Measurements from ENCODE around the gene STXBP4.

STXBP4 gene

GRCh38 chr17:54980375-54980774 is 11.8 kb downstream of the STXBP4 start:
- H3K79me2 ChIP-seq (ENCODE audit: control insufficient read depth, insufficient read depth, low read length): peaks cover 2% of the 10 kb centered on the region
- no peak overlapping the region for H2BK15ac ChIP-seq (replicated peaks; ENCODE audit: low read depth)
- H3K27ac ChIP-seq (ENCODE audit: low read depth, low read length): no peak overlapping the region
- no CpG with 5 or more reads among the region's 3 CpGs for WGBS (ENCODE audit: extremely low coverage, insufficient coverage, low lambda C conversion rate)
- H2BK120ac ChIP-seq (ENCODE audit: low read depth, low read length): no peak overlapping the region
- no peak overlapping the region for H3K4me2 ChIP-seq (ENCODE audit: low read length)
- no peaks in the 10 kb centered on the region for H3K27me3 ChIP-seq (ENCODE audit: insufficient read depth, low read length, poor library complexity)
- H3K79me1 ChIP-seq (ENCODE audit: low read length): peaks cover 2% of the 10 kb centered on the region
- no peaks in the 10 kb centered on the region for H3K4me1 ChIP-seq (ENCODE audit: control insufficient read depth, low read depth, low read length)
- no peak overlapping the region for H4K8ac ChIP-seq (ENCODE audit: low read depth, low read length)
- H3K4ac ChIP-seq (ENCODE audit: low read depth, low read length): no peak overlapping the region
- H3K4me3 ChIP-seq (ENCODE audit: low read length): no peak overlapping the region
- no peak overlapping the region for H4K5ac ChIP-seq (ENCODE audit: low read length)
- H3K23ac ChIP-seq (ENCODE audit: low read length): no peak overlapping the region
- H2BK5ac ChIP-seq (ENCODE audit: low read length): no peak overlapping the region
- H3K9ac ChIP-seq (ENCODE audit: low read length): no peak overlapping the region
- no peak overlapping the region for H3K18ac ChIP-seq (ENCODE audit: low read length)
- no peak overlapping the region for H2AK5ac ChIP-seq (ENCODE audit: low read length)
- H3K36me3 ChIP-seq (ENCODE audit: control insufficient read depth, insufficient read depth, low read length): no peaks in the 10 kb centered on the region
- no peak overlapping the region for H3K56ac ChIP-seq (ENCODE audit: low read length)
- no peak for DNase-seq

- Histone ChIP-seq H3K27me3 (ENCODE audit: insufficient read depth, low read length, poor library complexity) (no peaks in the 10 kb centered on the region), H2BK5ac (ENCODE audit: low read length) (no peak overlapping the region), H2AK5ac (ENCODE audit: low read length) (no peak overlapping the region), H3K27ac (ENCODE audit: low read depth, low read length) (no peak overlapping the region), H3K18ac (ENCODE audit: low read length) (no peak overlapping the region), H4K5ac (ENCODE audit: low read length) (no peak overlapping the region), H3K79me2 (ENCODE audit: control insufficient read depth, insufficient read depth, low read length) (no peaks in the 10 kb centered on the region), H3K4me2 (ENCODE audit: low read length) (no peak overlapping the region), H3K9ac (ENCODE audit: low read length) (no peak overlapping the region), H3K4ac (ENCODE audit: low read depth, low read length) (no peak overlapping the region), H3K79me1 (ENCODE audit: low read length) (no peaks in the 10 kb centered on the region), H2BK15ac (replicated peaks; ENCODE audit: low read depth) (no peak overlapping the region), H3K4me1 (ENCODE audit: control insufficient read depth, low read depth, low read length) (no peaks in the 10 kb centered on the region), H4K8ac (ENCODE audit: low read depth, low read length) (no peak overlapping the region), H3K23ac (ENCODE audit: low read length) (no peak overlapping the region), H3K36me3 (ENCODE audit: control insufficient read depth, insufficient read depth, low read length) (no peaks in the 10 kb centered on the region), H2BK120ac (ENCODE audit: low read depth, low read length) (no peak overlapping the region), H3K56ac (ENCODE audit: low read length) (no peak overlapping the region), H3K4me3 (ENCODE audit: low read length) (no peak overlapping the region)
- no peak for DNase-seq
Measured at GRCh38 chr17:54982399-54982798, 13.8 kb downstream of the STXBP4 start.

DNA sequence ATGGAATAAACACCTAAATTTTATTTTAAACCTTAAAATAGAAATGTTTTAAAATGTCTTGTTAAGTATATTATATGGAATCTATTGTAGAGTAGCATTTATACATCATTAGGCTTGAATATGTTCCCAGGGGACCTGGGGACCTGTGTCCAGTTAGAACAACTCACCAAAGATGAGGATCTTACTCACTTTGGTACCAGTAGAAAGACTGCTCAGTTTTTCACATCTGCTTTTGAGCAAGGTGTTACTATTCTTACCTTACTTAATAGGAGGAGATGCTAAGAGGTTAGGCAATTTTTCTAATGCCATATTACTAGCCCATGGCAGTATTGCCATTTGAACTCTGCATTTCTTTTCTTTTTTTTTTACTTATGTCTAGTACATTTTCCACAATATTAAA is 14.7 kb downstream of the STXBP4 start:
- Histone ChIP-seq H2BK120ac (ENCODE audit: low read depth, low read length) (no peak overlapping the region), H4K8ac (ENCODE audit: low read depth, low read length) (no peak overlapping the region), H2BK15ac (replicated peaks; ENCODE audit: low read depth) (no peak overlapping the region), H3K79me2 (ENCODE audit: control insufficient read depth, insufficient read depth, low read length) (no peaks in the 10 kb centered on the region), H3K4me3 (ENCODE audit: low read length) (no peak overlapping the region), H3K4me2 (ENCODE audit: low read length) (no peak overlapping the region), H3K23ac (ENCODE audit: low read length) (no peak overlapping the region), H3K4ac (ENCODE audit: low read depth, low read length) (no peak overlapping the region), H3K36me3 (ENCODE audit: control insufficient read depth, insufficient read depth, low read length) (no peaks in the 10 kb centered on the region), H3K27ac (ENCODE audit: low read depth, low read length) (no peak overlapping the region), H3K56ac (ENCODE audit: low read length) (no peak overlapping the region), H3K27me3 (ENCODE audit: insufficient read depth, low read length, poor library complexity) (no peaks in the 10 kb centered on the region), H3K79me1 (ENCODE audit: low read length) (no peaks in the 10 kb centered on the region), H3K9ac (ENCODE audit: low read length) (no peak overlapping the region), H2BK5ac (ENCODE audit: low read length) (no peak overlapping the region), H3K4me1 (ENCODE audit: control insufficient read depth, low read depth, low read length) (no peaks in the 10 kb centered on the region), H2AK5ac (ENCODE audit: low read length) (no peak overlapping the region), H3K18ac (ENCODE audit: low read length) (no peak overlapping the region), H4K5ac (ENCODE audit: low read length) (no peak overlapping the region)
- no peak for DNase-seq

GRCh38 chr17:54985476-54985875 is 16.9 kb downstream of the STXBP4 start:
- Histone ChIP-seq H3K4me2 (ENCODE audit: low read length) (no peak overlapping the region), H4K8ac (ENCODE audit: low read depth, low read length) (no peak overlapping the region), H3K4me3 (ENCODE audit: low read length) (no peak overlapping the region), H2BK5ac (ENCODE audit: low read length) (no peak overlapping the region), H3K9ac (ENCODE audit: low read length) (no peak overlapping the region), H4K5ac (ENCODE audit: low read length) (no peak overlapping the region), H3K56ac (ENCODE audit: low read length) (no peak overlapping the region), H3K23ac (ENCODE audit: low read length) (no peak overlapping the region), H2AK5ac (ENCODE audit: low read length) (no peak overlapping the region), H2BK15ac (replicated peaks; ENCODE audit: low read depth) (no peak overlapping the region), H3K79me1 (ENCODE audit: low read length) (no peaks in the 10 kb centered on the region), H3K79me2 (ENCODE audit: control insufficient read depth, insufficient read depth, low read length) (no peaks in the 10 kb centered on the region), H2BK120ac (ENCODE audit: low read depth, low read length) (no peak overlapping the region), H3K4ac (ENCODE audit: low read depth, low read length) (no peak overlapping the region), H3K36me3 (ENCODE audit: control insufficient read depth, insufficient read depth, low read length) (no peaks in the 10 kb centered on the region), H3K18ac (ENCODE audit: low read length) (no peak overlapping the region), H3K27ac (ENCODE audit: low read depth, low read length) (no peak overlapping the region), H3K4me1 (ENCODE audit: control insufficient read depth, low read depth, low read length) (no peaks in the 10 kb centered on the region), H3K27me3 (ENCODE audit: insufficient read depth, low read length, poor library complexity) (no peaks in the 10 kb centered on the region)
- no CpG with 5 or more reads among the region's 1 CpG for WGBS (ENCODE audit: extremely low coverage, insufficient coverage, low lambda C conversion rate)
- no peak for DNase-seq

DNA sequence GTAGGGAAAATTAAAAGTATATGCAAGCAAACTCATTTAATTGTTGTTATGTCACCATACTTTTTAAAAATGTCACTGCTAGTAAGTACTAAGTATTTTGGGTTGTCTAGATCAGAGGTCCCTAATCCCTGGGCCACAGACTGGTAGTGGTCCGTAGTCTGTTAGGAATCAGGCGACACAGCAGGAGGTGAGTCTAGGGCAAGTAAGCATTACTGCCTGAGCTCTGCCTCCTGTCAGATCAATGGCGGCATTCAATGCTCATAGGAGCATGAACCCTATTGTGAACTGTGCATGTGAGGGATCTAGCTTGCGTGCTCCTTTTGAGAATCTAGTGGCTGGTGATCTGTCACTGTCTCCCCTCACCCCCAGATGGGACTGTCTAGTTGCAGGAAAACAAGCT is 21.6 kb downstream of the STXBP4 start:
- Histone ChIP-seq H3K4me1 (ENCODE audit: control insufficient read depth, low read depth, low read length) (no peaks in the 10 kb centered on the region), H3K56ac (ENCODE audit: low read length) (peak overlapping the region; percentile 15), H3K9ac (ENCODE audit: low read length) (no peak overlapping the region), H3K4me3 (ENCODE audit: low read length) (no peak overlapping the region), H4K8ac (ENCODE audit: low read depth, low read length) (no peak overlapping the region), H3K18ac (ENCODE audit: low read length) (no peak overlapping the region), H3K27me3 (ENCODE audit: insufficient read depth, low read length, poor library complexity) (no peaks in the 10 kb centered on the region), H4K5ac (ENCODE audit: low read length) (no peak overlapping the region), H2BK15ac (replicated peaks; ENCODE audit: low read depth) (no peak overlapping the region), H3K36me3 (ENCODE audit: control insufficient read depth, insufficient read depth, low read length) (no peaks in the 10 kb centered on the region), H3K27ac (ENCODE audit: low read depth, low read length) (no peak overlapping the region), H2AK5ac (ENCODE audit: low read length) (no peak overlapping the region), H2BK120ac (ENCODE audit: low read depth, low read length) (no peak overlapping the region), H3K79me1 (ENCODE audit: low read length) (no peaks in the 10 kb centered on the region), H3K23ac (ENCODE audit: low read length) (no peak overlapping the region), H3K79me2 (ENCODE audit: control insufficient read depth, insufficient read depth, low read length) (no peaks in the 10 kb centered on the region), H2BK5ac (ENCODE audit: low read length) (no peak overlapping the region), H3K4ac (ENCODE audit: low read depth, low read length) (no peak overlapping the region), H3K4me2 (ENCODE audit: low read length) (no peak overlapping the region)
- no peak for DNase-seq
- no CpG with 5 or more reads among the region's 4 CpGs for WGBS (ENCODE audit: extremely low coverage, insufficient coverage, low lambda C conversion rate)

- no peak overlapping the region for H4K8ac ChIP-seq (ENCODE audit: low read depth, low read length)
- no peaks in the 10 kb centered on the region for H3K36me3 ChIP-seq (ENCODE audit: control insufficient read depth, insufficient read depth, low read length)
- no peak overlapping the region for H2BK5ac ChIP-seq (ENCODE audit: low read length)
- no peak overlapping the region for H2BK120ac ChIP-seq (ENCODE audit: low read depth, low read length)
- no peak overlapping the region for H3K27ac ChIP-seq (ENCODE audit: low read depth, low read length)
- H3K23ac ChIP-seq (ENCODE audit: low read length): no peak overlapping the region
- no peak overlapping the region for H4K5ac ChIP-seq (ENCODE audit: low read length)
- H3K4ac ChIP-seq (ENCODE audit: low read depth, low read length): no peak overlapping the region
- WGBS (ENCODE audit: extremely low coverage, insufficient coverage, low lambda C conversion rate): no CpG with 5 or more reads among the region's 1 CpG
- no peak overlapping the region for H3K4me2 ChIP-seq (ENCODE audit: low read length)
- DNase-seq: no peak
- H3K27me3 ChIP-seq (ENCODE audit: insufficient read depth, low read length, poor library complexity): no peaks in the 10 kb centered on the region
- H2BK15ac ChIP-seq (replicated peaks; ENCODE audit: low read depth): no peak overlapping the region
- H3K4me1 ChIP-seq (ENCODE audit: control insufficient read depth, low read depth, low read length): no peaks in the 10 kb centered on the region
- H2AK5ac ChIP-seq (ENCODE audit: low read length): no peak overlapping the region
- no peak overlapping the region for H3K18ac ChIP-seq (ENCODE audit: low read length)
- H3K79me1 ChIP-seq (ENCODE audit: low read length): no peaks in the 10 kb centered on the region
- no peak overlapping the region for H3K9ac ChIP-seq (ENCODE audit: low read length)
- H3K56ac ChIP-seq (ENCODE audit: low read length): no peak overlapping the region
- no peaks in the 10 kb centered on the region for H3K79me2 ChIP-seq (ENCODE audit: control insufficient read depth, insufficient read depth, low read length)
- H3K4me3 ChIP-seq (ENCODE audit: low read length): no peak overlapping the region
Measured at GRCh38 chr17:54991567-54991966, 23.0 kb downstream of the STXBP4 start.

Data from mesendoderm (in vitro differentiated cells).